GM21576 (cell line): ENCODE results near the gene GNPTAB.
"Not testable (repeated sequence)": the region's sequence is repeated elsewhere in the genome, so short reads cannot be mapped to it uniquely, and the experiment has no call there.

ENCODE experiments used
- ATAC-seq: cut with Tn5 transposase; IDR thresholded peaks from one replicate; pipeline ENCODE4 v1.9.1; 2021; ENCODE audit warnings: mild to moderate bottlenecking, moderate library complexity; ENCODE audit not compliant: unreplicated experiment

The GNPTAB gene

GRCh38 chr12:101830367-101831325 is at the start of gene GNPTAB:
Gene GNPTAB, minus strand, starts transcription at chr12:101830959. Its CDS starts 284 bp downstream, at chr12:101830675.
- peak; percentile 93 for ATAC-seq

GRCh38 chr12:101878243-101878821 is 47.6 kb upstream of the GNPTAB start:
- no peak for ATAC-seq

GRCh38 chr12:101877806-101878242 is 47.1 kb upstream of the GNPTAB start:
- peak; percentile 19 for ATAC-seq

DNA sequence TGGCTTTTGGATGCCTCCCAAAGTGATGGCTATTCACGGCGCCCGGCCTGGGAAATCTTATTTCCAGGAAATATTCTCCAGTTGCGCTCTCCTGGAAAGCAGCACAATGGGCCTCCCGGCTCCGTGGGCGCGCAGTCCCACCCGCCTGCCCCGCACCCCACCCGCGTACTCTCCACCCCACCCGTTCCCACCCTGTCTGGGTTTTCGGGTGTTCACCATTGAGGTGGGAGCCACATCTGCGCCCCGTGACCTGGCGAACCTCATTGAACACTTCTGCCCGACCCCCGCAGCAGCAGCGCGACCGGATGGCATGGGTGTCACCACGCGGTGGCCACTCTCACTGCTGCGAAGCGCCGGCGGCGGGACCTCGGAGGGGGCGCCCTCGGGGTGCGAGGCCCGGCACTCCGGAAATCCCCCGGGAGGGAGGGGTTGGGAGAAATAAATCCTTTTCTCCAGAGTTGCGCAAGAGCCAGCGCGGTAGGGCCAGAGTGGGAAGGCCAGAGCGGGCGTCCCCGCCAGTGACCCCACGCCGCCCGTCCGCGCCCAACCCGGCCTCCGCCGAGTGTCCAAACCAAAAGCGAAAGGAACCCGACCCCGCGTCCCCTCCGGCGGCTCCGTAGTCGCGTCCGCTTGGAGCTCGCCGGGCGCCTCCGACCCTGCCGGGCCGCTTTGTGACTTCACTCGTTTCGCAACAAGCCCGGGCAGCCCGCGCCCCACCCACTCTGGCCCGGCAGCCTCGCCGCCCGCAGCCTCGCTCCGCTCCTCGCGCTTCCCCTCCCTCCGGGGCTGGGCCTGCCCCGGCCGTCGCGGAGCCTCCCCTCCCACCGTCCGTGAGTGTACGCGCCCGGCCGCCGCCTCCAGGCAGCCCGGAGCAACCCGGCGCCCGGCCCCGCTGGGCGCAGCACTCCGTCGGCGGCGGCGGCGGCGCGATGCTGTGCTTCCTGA is 46.4 kb upstream of the GNPTAB start, which contains the start of gene DRAM1:
DRAM1 (plus strand) TSS at position 720 of the 945 bp plus-strand sequence; CDS start at position 930, 210 bp downstream.
- ATAC-seq: peak; percentile 86

- ATAC-seq: no peak
Measured at GRCh38 chr12:101876322-101876860, 45.6 kb upstream of the GNPTAB start.

GRCh38 chr12:101875162-101875561 is 44.4 kb upstream of the GNPTAB start:
- no peak for ATAC-seq

GRCh38 chr12:101870925-101871324 is 40.2 kb upstream of the GNPTAB start:
- no peak for ATAC-seq

DNA sequence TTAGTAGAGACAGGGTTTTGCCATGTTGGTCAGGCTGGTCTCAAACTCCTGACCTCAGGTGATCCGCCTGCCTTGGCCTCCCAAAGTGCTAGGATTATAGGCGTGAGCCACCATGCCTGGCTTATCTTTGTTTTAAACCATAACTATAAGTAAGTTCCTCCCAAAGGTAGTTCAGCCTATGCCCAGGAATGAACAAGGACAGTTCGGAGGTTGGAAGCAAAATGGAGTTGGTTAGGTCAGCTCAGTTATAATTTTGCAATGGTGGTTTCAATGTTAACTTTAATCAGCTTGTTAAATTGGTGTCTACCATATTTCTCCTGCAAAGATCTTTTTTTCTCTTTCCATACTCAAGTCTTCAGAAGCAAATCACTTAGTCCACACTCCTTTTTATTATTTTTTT is 36.9 kb upstream of the GNPTAB start:
- not testable (repeated sequence) for ATAC-seq

- no peak for ATAC-seq
Measured at GRCh38 chr12:101866615-101867373, 36.0 kb upstream of the GNPTAB start.

DNA sequence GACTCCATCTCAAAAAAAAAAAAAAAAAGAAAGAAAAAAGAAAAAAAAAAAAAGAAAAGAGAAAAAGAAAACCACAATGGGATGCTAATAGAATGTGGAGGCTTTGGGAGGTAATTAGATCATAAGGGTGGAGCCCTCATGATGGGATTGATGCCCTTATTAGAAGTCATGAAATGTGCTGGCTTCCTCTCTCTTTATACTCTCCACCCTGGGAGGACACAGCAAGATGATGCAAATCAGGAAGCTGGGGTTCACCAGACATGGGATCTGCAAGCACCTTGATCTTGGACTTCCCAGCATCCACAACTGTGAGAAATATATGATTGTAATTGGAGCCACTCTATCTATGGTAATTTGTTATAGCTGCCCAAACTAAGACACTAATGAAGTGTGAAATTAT is 33.2 kb upstream of the GNPTAB start:
- ATAC-seq: no peak

- ATAC-seq: no peak
Measured at GRCh38 chr12:101862245-101862644, 31.5 kb upstream of the GNPTAB start.

DNA sequence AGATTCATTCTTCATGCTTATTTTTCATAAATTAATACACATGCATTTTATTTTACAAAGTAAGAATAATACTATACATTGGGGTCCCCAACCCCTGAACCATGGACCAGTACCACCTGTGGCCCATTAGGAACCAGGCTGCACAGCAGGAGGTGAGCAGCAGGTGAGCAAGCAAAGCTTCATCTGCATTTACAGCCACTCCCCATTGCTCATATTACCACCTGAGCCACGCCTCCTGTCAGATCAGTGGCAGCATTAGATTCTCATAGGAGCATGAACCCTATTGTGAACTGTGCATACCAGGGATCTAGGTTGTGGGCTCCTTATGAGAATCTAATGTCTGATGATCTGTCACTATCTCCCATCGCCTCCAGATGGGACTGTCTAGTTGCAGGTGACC is 30.9 kb upstream of the GNPTAB start:
- not testable (repeated sequence) for ATAC-seq

- peak; percentile 55 for ATAC-seq
Measured at GRCh38 chr12:101859664-101860607, 29.2 kb upstream of the GNPTAB start.

DNA sequence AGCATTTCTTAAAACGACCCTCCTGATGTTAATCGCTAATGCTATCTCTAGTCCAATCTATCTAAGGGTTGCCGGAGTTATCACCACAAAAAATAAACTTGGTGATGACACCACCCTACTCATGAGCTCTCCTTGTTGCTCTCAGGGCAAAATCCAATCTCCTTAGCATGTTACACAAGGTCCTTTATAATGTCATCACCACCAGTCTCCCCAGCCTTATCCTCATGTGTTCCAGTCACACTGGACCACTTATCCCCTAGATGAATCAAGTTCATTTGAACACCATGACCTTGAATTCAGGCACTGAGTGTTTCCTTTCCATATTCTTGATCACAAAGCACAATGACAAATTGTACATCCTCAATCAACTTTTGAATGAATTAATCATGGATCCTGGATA is 27.6 kb upstream of the GNPTAB start:
- no peak for ATAC-seq

- ATAC-seq: peak; percentile 36
Measured at GRCh38 chr12:101857043-101857558, 26.3 kb upstream of the GNPTAB start.

- not testable (repeated sequence) for ATAC-seq
Measured at GRCh38 chr12:101856614-101857013, 25.9 kb upstream of the GNPTAB start.

GRCh38 chr12:101855976-101856375 is 25.2 kb upstream of the GNPTAB start:
- ATAC-seq: no peak

- ATAC-seq: no peak
Measured at GRCh38 chr12:101855364-101855884, 24.7 kb upstream of the GNPTAB start.
